Measurements from ENCODE around the gene LOXL1. TPM values are rescaled to one million over a fixed set of nuclear protein-coding genes. Genes with fewer than 3 reads are reported as not detected.

Gene LOXL1
- polyA plus RNA-seq, 1 of the 3 experiments (the other 2 are of a cell fraction), result 50.3 TPM

GRCh38 chr15:73948396-73948795 is 22.1 kb downstream of the LOXL1 start:
- DNase-seq, result no peak
- 96% methylated on average over 4 of the region's 4 CpGs for WGBS (ENCODE audit: low lambda C conversion rate)
- no peak for TF ChIP-seq SIN3A (IDR thresholded peaks at IDR 0.05; ENCODE audit: borderline replicate concordance, low read depth, low read length)
- no peak for TF ChIP-seq USF2 (IDR thresholded peaks at IDR 0.05; ENCODE audit: borderline replicate concordance, low read depth, low read length)
- no peak for TF ChIP-seq CHD2 (IDR thresholded peaks at IDR 0.05; ENCODE audit: low read length, partially characterized antibody)
- no peak for TF ChIP-seq RFX5 (IDR thresholded peaks at IDR 0.05; ENCODE audit: low read length)

DNA sequence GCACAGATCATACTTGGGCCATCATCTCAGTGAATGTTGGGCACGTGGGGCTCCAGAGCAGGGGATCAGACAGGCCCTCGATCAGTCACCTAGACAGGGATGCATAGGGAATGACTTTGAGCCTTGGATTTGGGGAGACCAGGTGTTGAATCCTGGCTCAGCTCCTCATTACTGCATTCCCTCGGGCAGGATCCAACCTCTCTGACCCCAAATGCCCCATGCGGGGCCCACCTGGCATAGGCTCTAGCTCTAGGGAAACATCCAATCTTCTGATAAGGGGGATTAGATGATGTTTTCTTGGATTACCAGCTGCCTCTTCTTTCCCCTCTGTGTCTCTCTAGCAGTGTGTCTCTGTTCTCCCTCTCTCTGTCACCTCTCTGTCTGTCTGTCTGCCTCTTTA is 22.7 kb downstream of the LOXL1 start:
- Histone ChIP-seq H3K27me3 (ENCODE audit: insufficient read depth) (no peaks in the 10 kb centered on the region), H3F3A (replicated peaks; ENCODE audit: insufficient read depth) (peaks cover 12% of the 10 kb centered on the region), H3K4me3 (ENCODE audit: low read depth in 2 of 2, low read length in 1 of 2) (no peak overlapping the region), H4K20me1 (ENCODE audit: insufficient read depth) (no peaks in the 10 kb centered on the region), H3K9me2 (no peaks in the 10 kb centered on the region), H3K9ac (no peak overlapping the region), H3K79me2 (ENCODE audit: insufficient read depth) (no peaks in the 10 kb centered on the region), H2AFZ (ENCODE audit: low read depth) (no peak overlapping the region), H3K4me1 (ENCODE audit: control insufficient read depth in 1 of 2, insufficient read depth in 2 of 2, low read depth in 1 of 2, low read length in 1 of 2) (peaks cover 17 to 58% of the 10 kb centered on the region in 2 experiments), H3K36me3 (replicated peaks in 1 of 2; ENCODE audit: control insufficient read depth in 1 of 2, insufficient read depth in 2 of 2, low read length in 1 of 2) (peaks cover 0 to 12% of the 10 kb centered on the region in 2 experiments), H3K9me3 (no peaks in the 10 kb centered on the region), H3K27ac (ENCODE audit: low read depth in 2 of 2, low read length in 1 of 2) (no peak overlapping the region), H3K4me2 (no peak overlapping the region)
- ChIA-PET CTCF (interaction anchor here (0.9 to 3.0 kb wide), 6 partner anchors 16 to 88 kb away, joined by 3 to 22 read pairs (median 4); no protein-coding TSS in a partner anchor), POLR2A (no interaction called here)
- DNase-seq, result no peak
- 90% methylated on average over 2 of the region's 4 CpGs for WGBS (ENCODE audit: low lambda C conversion rate)
- TF ChIP-seq POLR2AphosphoS5 (IDR thresholded peaks at IDR 0.05; ENCODE audit: low read depth, low read length) (no peak), CTCF (IDR thresholded peaks at IDR 0.05) (no peak), EP300 (IDR thresholded peaks at IDR 0.05; ENCODE audit: borderline replicate concordance in 1 of 2, low read depth in 1 of 2, low read length in 1 of 2) (no peak), FOSL2 (IDR thresholded peaks at IDR 0.05; ENCODE audit: borderline replicate concordance, low read depth) (no peak), USF2 (IDR thresholded peaks at IDR 0.05; ENCODE audit: borderline replicate concordance, low read depth, low read length) (no peak), NFIC (IDR thresholded peaks at IDR 0.05; ENCODE audit: borderline replicate concordance) (no peak), YY1 (IDR thresholded peaks at IDR 0.05; ENCODE audit: low read depth) (no peak), TEAD4 (IDR thresholded peaks at IDR 0.05; ENCODE audit: borderline replicate concordance, insufficient read depth) (no peak), SIN3A (IDR thresholded peaks at IDR 0.05; ENCODE audit: borderline replicate concordance, low read depth, low read length) (no peak), CHD2 (IDR thresholded peaks at IDR 0.05; ENCODE audit: low read length, partially characterized antibody) (no peak), PBX3 (IDR thresholded peaks at IDR 0.05) (no peak), MXI1 (IDR thresholded peaks at IDR 0.05; ENCODE audit: low read depth, low read length) (no peak)
- TF ChIP-seq, protein P1, sequence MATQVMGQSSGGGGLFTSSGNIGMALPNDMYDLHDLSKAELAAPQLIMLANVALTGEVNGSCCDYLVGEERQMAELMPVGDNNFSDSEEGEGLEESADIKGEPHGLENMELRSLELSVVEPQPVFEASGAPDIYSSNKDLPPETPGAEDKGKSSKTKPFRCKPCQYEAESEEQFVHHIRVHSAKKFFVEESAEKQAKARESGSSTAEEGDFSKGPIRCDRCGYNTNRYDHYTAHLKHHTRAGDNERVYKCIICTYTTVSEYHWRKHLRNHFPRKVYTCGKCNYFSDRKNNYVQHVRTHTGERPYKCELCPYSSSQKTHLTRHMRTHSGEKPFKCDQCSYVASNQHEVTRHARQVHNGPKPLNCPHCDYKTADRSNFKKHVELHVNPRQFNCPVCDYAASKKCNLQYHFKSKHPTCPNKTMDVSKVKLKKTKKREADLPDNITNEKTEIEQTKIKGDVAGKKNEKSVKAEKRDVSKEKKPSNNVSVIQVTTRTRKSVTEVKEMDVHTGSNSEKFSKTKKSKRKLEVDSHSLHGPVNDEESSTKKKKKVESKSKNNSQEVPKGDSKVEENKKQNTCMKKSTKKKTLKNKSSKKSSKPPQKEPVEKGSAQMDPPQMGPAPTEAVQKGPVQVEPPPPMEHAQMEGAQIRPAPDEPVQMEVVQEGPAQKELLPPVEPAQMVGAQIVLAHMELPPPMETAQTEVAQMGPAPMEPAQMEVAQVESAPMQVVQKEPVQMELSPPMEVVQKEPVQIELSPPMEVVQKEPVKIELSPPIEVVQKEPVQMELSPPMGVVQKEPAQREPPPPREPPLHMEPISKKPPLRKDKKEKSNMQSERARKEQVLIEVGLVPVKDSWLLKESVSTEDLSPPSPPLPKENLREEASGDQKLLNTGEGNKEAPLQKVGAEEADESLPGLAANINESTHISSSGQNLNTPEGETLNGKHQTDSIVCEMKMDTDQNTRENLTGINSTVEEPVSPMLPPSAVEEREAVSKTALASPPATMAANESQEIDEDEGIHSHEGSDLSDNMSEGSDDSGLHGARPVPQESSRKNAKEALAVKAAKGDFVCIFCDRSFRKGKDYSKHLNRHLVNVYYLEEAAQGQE (IDR thresholded peaks at IDR 0.05; ENCODE audit: low read depth, low read length), result no peak
- TF ChIP-seq, protein P2, sequence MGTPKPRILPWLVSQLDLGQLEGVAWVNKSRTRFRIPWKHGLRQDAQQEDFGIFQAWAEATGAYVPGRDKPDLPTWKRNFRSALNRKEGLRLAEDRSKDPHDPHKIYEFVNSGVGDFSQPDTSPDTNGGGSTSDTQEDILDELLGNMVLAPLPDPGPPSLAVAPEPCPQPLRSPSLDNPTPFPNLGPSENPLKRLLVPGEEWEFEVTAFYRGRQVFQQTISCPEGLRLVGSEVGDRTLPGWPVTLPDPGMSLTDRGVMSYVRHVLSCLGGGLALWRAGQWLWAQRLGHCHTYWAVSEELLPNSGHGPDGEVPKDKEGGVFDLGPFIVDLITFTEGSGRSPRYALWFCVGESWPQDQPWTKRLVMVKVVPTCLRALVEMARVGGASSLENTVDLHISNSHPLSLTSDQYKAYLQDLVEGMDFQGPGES (IDR thresholded peaks at IDR 0.05; ENCODE audit: low read depth, low read length), result no peak

More at GRCh38 chr15:73948396-73948795, 22.1 kb downstream of the LOXL1 start:
- Histone ChIP-seq H3K27ac (ENCODE audit: low read depth in 2 of 2, low read length in 1 of 2) (no peak overlapping the region), H3K36me3 (replicated peaks in 1 of 2; ENCODE audit: control insufficient read depth in 1 of 2, insufficient read depth in 2 of 2, low read length in 1 of 2) (peaks cover 0 to 12% of the 10 kb centered on the region in 2 experiments), H2AFZ (ENCODE audit: low read depth) (no peak overlapping the region), H3K4me1 (ENCODE audit: control insufficient read depth in 1 of 2, insufficient read depth in 2 of 2, low read depth in 1 of 2, low read length in 1 of 2) (peaks cover 18 to 63% of the 10 kb centered on the region in 2 experiments), H3K9ac (no peak overlapping the region), H3K79me2 (ENCODE audit: insufficient read depth) (no peaks in the 10 kb centered on the region), H3K27me3 (ENCODE audit: insufficient read depth) (no peaks in the 10 kb centered on the region), H3K9me3 (no peaks in the 10 kb centered on the region), H3K9me2 (no peaks in the 10 kb centered on the region), H3F3A (replicated peaks; ENCODE audit: insufficient read depth) (peaks cover 17% of the 10 kb centered on the region), H4K20me1 (ENCODE audit: insufficient read depth) (no peaks in the 10 kb centered on the region), H3K4me3 (ENCODE audit: low read depth in 2 of 2, low read length in 1 of 2) (no peak overlapping the region), H3K4me2 (no peak overlapping the region)
- POLR2A ChIA-PET, result no interaction called here
- CTCF ChIA-PET, result interaction anchor here (1.3 to 3.0 kb wide), 5 partner anchors 16 to 89 kb away, joined by 3 to 22 read pairs (median 5); no protein-coding TSS in a partner anchor
